ENCODE data around the gene EIF2AK3. TPM values are rescaled to one million over a fixed set of nuclear protein-coding genes. Genes with fewer than 3 reads are reported as not detected.

Gene EIF2AK3
- total and polyA plus RNA-seq, 2 of the 8 experiments (the other 6 are each of a cell fraction or from before 2014, with no cell fraction given), result 5.8 to 22.8 TPM

DNA sequence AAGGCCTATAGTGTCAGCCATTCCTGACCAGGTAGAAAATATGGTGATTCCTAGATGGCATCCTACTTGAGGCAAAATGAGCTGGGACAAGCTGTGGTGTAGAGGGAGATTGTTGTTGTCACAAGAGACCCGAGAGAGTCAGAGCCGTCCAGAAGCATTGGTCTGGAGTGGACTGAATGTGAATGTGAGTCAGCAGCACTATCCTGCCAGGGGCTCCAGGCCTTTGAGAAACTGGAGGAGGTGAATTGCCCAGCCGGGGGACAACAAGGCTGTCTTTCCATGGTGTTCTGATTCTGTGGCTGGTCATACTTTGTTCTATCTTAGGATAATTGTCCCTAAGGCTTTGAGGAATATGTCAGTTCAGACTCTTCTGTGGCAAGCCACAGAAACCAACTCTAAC is 29.4 kb upstream of the EIF2AK3 start (continued):
- no peak for TF ChIP-seq BACH1 (IDR thresholded peaks at IDR 0.05; ENCODE audit: low read length)

Data from H1 (cell line).